Neural cell (in vitro differentiated cells): ENCODE results near the gene CCT3. TPM values are rescaled to one million over a fixed set of nuclear protein-coding genes. Genes with fewer than 3 reads are reported as not detected.
"Not testable (repeated sequence)": the region's sequence is repeated elsewhere in the genome, so short reads cannot be mapped to it uniquely, and the experiment has no call there.

Experiments
- H2AFZ ChIP-seq: fragments of 200-600, 300-800 bp; sonication (generic), shearing (Covaris generic); 2 replicates; pipeline ENCODE4 v1.6.0; 2014; ENCODE audit warnings: low read depth, mild to moderate bottlenecking, antibody characterized with exemption, low read length, moderate library complexity
- H3F3A ChIP-seq: fragments of 200-600 bp; shearing (Covaris generic); 2 replicates; pipeline ENCODE4 v1.6.1; 2016; ENCODE audit warnings: mild to moderate bottlenecking, moderate library complexity, mixed read lengths, antibody characterized with exemption, low read length; ENCODE audit not compliant: insufficient read depth, poor library complexity, severe bottlenecking
- H3K27ac ChIP-seq: fragments of 200-600, 300-800 bp; sonication (generic), shearing (Covaris generic); 2 replicates; pipeline ENCODE4 v1.5.1; 2014; ENCODE audit warnings: mild to moderate bottlenecking, low read length, moderate library complexity
- H3K27me3 ChIP-seq: fragments of 300-800, 200-600 bp; sonication (generic), shearing (Covaris generic); 2 replicates; pipeline ENCODE4 v1.6.0; 2014; ENCODE audit warnings: mild to moderate bottlenecking, low read depth, low read length, moderate library complexity; ENCODE audit not compliant: insufficient read depth
- H3K36me3 ChIP-seq: fragments of 300-800, 200-600 bp; sonication (generic), shearing (Covaris generic); 2 replicates; pipeline ENCODE4 v1.5.1; 2014; ENCODE audit warnings: mild to moderate bottlenecking, antibody characterized with exemption, low read length, moderate library complexity; ENCODE audit not compliant: insufficient read depth
- H3K4me2 ChIP-seq: fragments of 300-800, 200-600 bp; sonication (generic), shearing (Covaris generic); 2 replicates; pipeline ENCODE4 v1.6.0; 2014; ENCODE audit warnings: mild to moderate bottlenecking, low read length
- H3K4me3 ChIP-seq: fragments of 300-800, 200-600 bp; sonication (generic), shearing (Covaris generic); 2 replicates; pipeline ENCODE4 v1.5.1; 2014; ENCODE audit warnings: mild to moderate bottlenecking, low read length, moderate library complexity
- H3K79me2 ChIP-seq: fragments of 200-600 bp; shearing (Covaris generic); replicated peaks from 2 replicates; pipeline ENCODE4 v1.6.0; 2014; ENCODE audit warnings: mild to moderate bottlenecking, low read length, moderate library complexity; ENCODE audit not compliant: insufficient read depth
- H3K9ac ChIP-seq: fragments of 300-800, 200-600 bp; sonication (generic), shearing (Covaris generic); 2 replicates; pipeline ENCODE4 v1.6.1; 2016; ENCODE audit warnings: mild to moderate bottlenecking, low read length, mixed read lengths
- H3K9me2 ChIP-seq: fragments of 200-600 bp; shearing (Covaris generic); 2 replicates; pipeline ENCODE4 v1.6.1; 2016; ENCODE audit warnings: mild to moderate bottlenecking, low read length, mixed read lengths; ENCODE audit not compliant: insufficient read depth
- H3K9me3 ChIP-seq: fragments of 200-600, 300-800 bp; sonication (generic), shearing (Covaris generic); 2 replicates; pipeline ENCODE4 v1.6.1; 2016; ENCODE audit warnings: mild to moderate bottlenecking, mixed run types, low read length, moderate library complexity, mixed read lengths
- H4K20me1 ChIP-seq: fragments of 200-600 bp; shearing (Covaris generic); 2 replicates; pipeline ENCODE4 v1.6.1; 2016; ENCODE audit warnings: mild to moderate bottlenecking, mixed run types; ENCODE audit not compliant: insufficient read depth
- EP300 ChIP-seq: fragments of 450-650 bp; conservative IDR thresholded peaks from 2 replicates; pipeline ENCODE4 v1.6.1; 2014; ENCODE audit warnings: antibody characterized with exemption, mild to moderate bottlenecking, moderate library complexity; ENCODE audit not compliant: poor library complexity, severe bottlenecking
- EZH2 ChIP-seq: fragments of 200-600, 300-800 bp; shearing (Covaris generic), sonication (generic); IDR thresholded peaks from 2 replicates; pipeline ENCODE4 v1.6.1; 2014; ENCODE audit warnings: antibody characterized with exemption, low read length, borderline replicate concordance, mild to moderate bottlenecking; ENCODE audit not compliant: insufficient read depth, poor library complexity, severe bottlenecking
- MXI1 ChIP-seq: fragments of 450-650 bp; conservative IDR thresholded peaks from 2 replicates; pipeline ENCODE4 v1.6.1; 2014; ENCODE audit warnings: antibody characterized with exemption, mild to moderate bottlenecking; ENCODE audit not compliant: poor library complexity, severe bottlenecking
- POLR2AphosphoS5 ChIP-seq: IDR thresholded peaks from 2 replicates; pipeline ENCODE4 v1.6.1; 2012
- RAD21 ChIP-seq: fragments of 450-650 bp; conservative IDR thresholded peaks from 2 replicates; pipeline ENCODE4 v1.6.1; 2014; ENCODE audit warnings: antibody characterized with exemption, mild to moderate bottlenecking, moderate library complexity
- SMC3 ChIP-seq: fragments of 450-650 bp; conservative IDR thresholded peaks from 2 replicates; pipeline ENCODE4 v1.6.1; 2014; ENCODE audit warnings: antibody characterized with exemption, mild to moderate bottlenecking, moderate library complexity; ENCODE audit not compliant: poor library complexity
- TAF1 ChIP-seq: IDR thresholded peaks from 2 replicates; pipeline ENCODE4 v1.6.1; 2012; ENCODE audit warnings: low read depth
- polyA plus RNA-seq: library from polyadenylated mRNA; depleted of rRNA; stranded (reverse); fragments of >200 nt; gene quantifications from 2 replicates; pipeline ENCODE4 v1.2.3, GENCODE V29; 2014
- TF ChIP-seq, protein P1 (sequence below): fragments of 450-650 bp; IDR thresholded peaks from 2 replicates; pipeline ENCODE4 v1.5.1; 2014; ENCODE audit warnings: antibody characterized with exemption, mild to moderate bottlenecking, moderate library complexity; ENCODE audit not compliant: poor library complexity, severe bottlenecking
- TF ChIP-seq, protein P2 (sequence below): IDR thresholded peaks from 2 replicates; pipeline ENCODE4 v1.6.1; 2012; ENCODE audit warnings: borderline replicate concordance

Gene CCT3
- polyA plus RNA-seq, 1 donor from 2014 or later: 288 TPM

DNA sequence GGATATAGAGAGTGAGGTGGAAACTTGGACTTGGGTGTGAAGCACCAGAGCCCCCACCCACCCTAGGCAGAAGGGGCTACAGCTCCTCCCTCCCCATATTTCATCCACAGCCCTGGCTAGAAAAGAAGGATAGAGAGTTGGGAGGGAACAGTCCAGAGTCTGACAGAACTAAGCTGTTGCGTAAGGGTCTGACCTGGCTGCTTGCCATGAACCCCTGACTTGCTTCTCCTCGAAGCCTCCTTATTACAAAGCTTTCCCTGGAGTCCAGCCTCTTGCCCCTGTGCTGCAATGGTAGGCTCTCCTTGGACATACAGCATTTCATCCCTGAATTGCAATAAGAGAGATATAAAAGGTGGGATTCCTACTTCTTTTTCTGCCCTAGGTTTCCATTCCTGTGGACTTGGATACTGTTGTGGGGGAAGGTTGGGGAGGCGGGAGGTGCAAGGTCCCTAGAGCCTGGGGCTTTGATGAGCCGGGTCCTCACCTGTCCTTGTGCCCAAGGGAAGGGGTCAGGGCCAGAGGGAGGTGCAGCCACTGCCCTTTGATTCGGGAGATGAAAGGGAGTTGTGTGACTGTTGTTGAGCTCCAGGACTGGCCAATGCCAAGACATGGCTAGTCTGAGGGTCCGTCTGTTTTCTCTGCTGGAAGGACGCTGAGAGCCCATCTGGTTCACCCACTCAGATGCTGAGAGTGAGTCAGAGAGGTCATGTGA is 33.6 kb upstream of the CCT3 start:
- TF ChIP-seq EZH2 (no peak), POLR2AphosphoS5 (no peak), RAD21 (no peak), EP300 (no peak), MXI1 (no peak), SMC3 (no peak), TAF1 (no peak)
- TF ChIP-seq, protein P1, sequence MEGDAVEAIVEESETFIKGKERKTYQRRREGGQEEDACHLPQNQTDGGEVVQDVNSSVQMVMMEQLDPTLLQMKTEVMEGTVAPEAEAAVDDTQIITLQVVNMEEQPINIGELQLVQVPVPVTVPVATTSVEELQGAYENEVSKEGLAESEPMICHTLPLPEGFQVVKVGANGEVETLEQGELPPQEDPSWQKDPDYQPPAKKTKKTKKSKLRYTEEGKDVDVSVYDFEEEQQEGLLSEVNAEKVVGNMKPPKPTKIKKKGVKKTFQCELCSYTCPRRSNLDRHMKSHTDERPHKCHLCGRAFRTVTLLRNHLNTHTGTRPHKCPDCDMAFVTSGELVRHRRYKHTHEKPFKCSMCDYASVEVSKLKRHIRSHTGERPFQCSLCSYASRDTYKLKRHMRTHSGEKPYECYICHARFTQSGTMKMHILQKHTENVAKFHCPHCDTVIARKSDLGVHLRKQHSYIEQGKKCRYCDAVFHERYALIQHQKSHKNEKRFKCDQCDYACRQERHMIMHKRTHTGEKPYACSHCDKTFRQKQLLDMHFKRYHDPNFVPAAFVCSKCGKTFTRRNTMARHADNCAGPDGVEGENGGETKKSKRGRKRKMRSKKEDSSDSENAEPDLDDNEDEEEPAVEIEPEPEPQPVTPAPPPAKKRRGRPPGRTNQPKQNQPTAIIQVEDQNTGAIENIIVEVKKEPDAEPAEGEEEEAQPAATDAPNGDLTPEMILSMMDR: no peak
- TF ChIP-seq, protein P2, sequence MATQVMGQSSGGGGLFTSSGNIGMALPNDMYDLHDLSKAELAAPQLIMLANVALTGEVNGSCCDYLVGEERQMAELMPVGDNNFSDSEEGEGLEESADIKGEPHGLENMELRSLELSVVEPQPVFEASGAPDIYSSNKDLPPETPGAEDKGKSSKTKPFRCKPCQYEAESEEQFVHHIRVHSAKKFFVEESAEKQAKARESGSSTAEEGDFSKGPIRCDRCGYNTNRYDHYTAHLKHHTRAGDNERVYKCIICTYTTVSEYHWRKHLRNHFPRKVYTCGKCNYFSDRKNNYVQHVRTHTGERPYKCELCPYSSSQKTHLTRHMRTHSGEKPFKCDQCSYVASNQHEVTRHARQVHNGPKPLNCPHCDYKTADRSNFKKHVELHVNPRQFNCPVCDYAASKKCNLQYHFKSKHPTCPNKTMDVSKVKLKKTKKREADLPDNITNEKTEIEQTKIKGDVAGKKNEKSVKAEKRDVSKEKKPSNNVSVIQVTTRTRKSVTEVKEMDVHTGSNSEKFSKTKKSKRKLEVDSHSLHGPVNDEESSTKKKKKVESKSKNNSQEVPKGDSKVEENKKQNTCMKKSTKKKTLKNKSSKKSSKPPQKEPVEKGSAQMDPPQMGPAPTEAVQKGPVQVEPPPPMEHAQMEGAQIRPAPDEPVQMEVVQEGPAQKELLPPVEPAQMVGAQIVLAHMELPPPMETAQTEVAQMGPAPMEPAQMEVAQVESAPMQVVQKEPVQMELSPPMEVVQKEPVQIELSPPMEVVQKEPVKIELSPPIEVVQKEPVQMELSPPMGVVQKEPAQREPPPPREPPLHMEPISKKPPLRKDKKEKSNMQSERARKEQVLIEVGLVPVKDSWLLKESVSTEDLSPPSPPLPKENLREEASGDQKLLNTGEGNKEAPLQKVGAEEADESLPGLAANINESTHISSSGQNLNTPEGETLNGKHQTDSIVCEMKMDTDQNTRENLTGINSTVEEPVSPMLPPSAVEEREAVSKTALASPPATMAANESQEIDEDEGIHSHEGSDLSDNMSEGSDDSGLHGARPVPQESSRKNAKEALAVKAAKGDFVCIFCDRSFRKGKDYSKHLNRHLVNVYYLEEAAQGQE: no peak
- no peak overlapping the region for H3K27ac ChIP-seq

DNA sequence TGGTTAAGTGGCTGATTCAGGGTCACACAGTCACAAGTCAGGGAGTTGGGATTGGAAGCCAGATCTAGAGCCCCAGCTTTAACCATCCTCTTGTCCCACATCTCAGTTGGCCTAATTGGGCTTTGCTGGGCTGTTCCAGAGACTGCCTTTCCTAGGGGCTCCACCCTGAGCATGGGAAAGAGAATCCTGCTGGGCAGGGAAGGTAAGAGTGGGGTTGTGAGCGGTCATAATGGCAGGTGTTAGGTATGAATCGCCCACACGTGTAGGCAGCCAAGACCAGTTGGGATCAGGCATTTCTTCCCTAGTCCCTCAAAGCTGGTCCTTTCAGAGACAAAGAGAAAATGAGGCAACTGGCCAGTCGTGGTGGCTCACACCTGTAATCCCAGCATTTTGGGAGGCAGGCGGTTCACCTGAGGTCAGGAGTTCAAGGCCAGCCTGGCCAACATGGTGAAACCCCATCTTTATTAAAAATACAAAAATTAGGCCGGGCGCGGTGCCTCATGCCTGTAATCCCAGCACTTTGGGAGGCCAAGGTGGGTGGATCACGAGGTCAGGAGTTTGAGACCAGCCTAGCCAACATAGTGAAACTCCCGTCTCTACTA is 31.7 kb upstream of the CCT3 start:
- H3K9ac ChIP-seq, H3K9me2 ChIP-seq, H3K36me3 ChIP-seq, H3K27ac ChIP-seq, H3F3A ChIP-seq, H3K9me3 ChIP-seq, H2AFZ ChIP-seq, H4K20me1 ChIP-seq, H3K79me2 ChIP-seq, H3K4me3 ChIP-seq, H3K4me2 ChIP-seq: not testable (repeated sequence)
- H3K27me3 ChIP-seq: peaks cover 42% of the 10 kb centered on the region

More for the DNA sequence above, 33.6 kb upstream of the CCT3 start:
- no peaks in the 10 kb centered on the region for H3K79me2 ChIP-seq
- no peaks in the 10 kb centered on the region for H3K36me3 ChIP-seq
- H2AFZ ChIP-seq: no peak overlapping the region
- peaks cover 39% of the 10 kb centered on the region for H3K27me3 ChIP-seq
- H3K4me2 ChIP-seq: no peak overlapping the region
- H3K9ac ChIP-seq: no peak overlapping the region
- no peaks in the 10 kb centered on the region for H3F3A ChIP-seq
- H3K4me3 ChIP-seq: no peak overlapping the region
- H4K20me1 ChIP-seq: no peaks in the 10 kb centered on the region
- no peaks in the 10 kb centered on the region for H3K9me3 ChIP-seq
- H3K9me2 ChIP-seq: no peaks in the 10 kb centered on the region
